Fibroblast of lung (primary cell): ENCODE data around the gene PPP1R3F.

Experiments used
- CTCF ChIP-seq, 2 donors: IDR thresholded peaks in 1 of 2; conservative IDR thresholded peaks in 1 of 2; 1 replicate in 1 of 2; 2 replicates in 1 of 2; pipeline ENCODE4 v1.5.1; 2011 to 2012; ENCODE audit warnings: low read length in 2 of 2, control low read depth in 1 of 2, inconsistent platforms in 1 of 2, low read depth in 1 of 2, mild to moderate bottlenecking in 1 of 2
- EZH2 ChIP-seq: IDR thresholded peaks from 2 replicates; pipeline ENCODE4 v1.5.1; 2012; ENCODE audit warnings: low read length, control low read depth, mild to moderate bottlenecking; ENCODE audit errors: missing control alignments

- TF ChIP-seq CTCF (conservative IDR thresholded peaks at IDR 0.05 in 1 of 2, IDR thresholded peaks at IDR 0.05 in 1 of 2; ENCODE audit: low read depth in 1 of 2, low read length in 2 of 2) = no peak
- TF ChIP-seq EZH2 = no peak
These were observed 18.3 kb upstream of the PPP1R3F start for GRCh38 chrX:49251325-49251724.
